GM19193 (cell line): ENCODE results near the gene MYO15B.

Experiments used
- POLR2A ChIP-seq: IDR thresholded peaks from 4 replicates; pipeline ENCODE4 v1.6.1; 2011; ENCODE audit not compliant: insufficient read depth, insufficient read length; ENCODE audit errors: extremely low read depth

Gene MYO15B

DNA sequence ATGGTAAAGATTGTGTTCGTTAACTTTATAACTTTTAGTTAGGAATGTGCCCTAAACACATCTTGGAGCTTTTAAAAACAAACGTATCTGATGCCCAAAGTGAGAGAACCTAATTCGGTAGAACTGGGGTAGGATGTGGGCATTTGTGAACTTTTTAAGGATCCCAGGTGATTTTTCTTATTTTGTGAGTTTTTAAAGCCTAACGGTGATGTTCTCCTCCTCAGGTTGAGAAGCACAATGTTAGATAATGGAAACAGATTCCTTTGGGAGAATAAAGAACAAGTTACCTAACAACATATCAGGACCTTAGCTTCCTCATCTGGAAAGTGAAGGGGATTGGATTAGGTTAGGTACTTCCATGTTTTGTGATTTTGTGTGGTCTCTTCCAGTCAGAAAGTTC lies 80.2 kb downstream of the MYO15B start:
- no peak for TF ChIP-seq POLR2A

DNA sequence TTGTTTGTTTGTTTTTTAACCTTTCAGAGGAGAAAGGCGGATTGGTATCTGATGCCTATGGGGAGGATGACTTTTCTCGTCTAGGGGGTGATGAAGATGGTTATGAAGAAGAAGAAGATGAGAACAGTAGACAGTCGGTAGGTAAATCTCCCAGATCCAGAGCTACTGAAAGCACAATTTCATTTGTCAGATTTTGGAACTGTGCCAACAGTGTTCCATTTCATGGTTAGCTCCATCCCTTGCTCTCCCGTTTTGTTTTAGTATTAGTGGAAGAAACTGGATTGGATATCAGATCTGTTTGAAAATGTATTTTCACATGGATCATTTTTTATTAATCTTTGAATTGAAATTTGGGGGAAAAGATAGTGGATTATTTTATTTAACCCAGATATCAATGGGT lies 80.9 kb downstream of the MYO15B start:
- TF ChIP-seq POLR2A: no peak

DNA sequence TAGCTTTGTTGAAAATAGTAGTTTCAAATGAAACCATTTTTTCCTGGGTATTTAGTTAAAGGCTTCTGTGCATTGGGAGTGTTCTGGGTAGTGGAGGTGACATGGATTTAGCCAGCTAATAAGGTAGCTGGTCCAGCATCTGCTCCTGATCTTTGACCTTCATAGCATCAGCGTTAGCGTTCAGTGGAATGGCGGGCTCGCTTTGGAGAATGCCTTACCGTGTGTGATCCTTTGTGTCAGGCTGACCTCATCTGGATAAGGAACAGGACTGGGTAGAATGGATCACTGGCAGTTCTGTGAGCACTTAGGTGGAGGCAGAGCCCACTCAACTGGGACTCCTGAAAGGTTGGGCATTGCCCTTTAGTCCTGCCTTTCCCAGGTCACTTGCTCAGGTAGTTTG lies 83.3 kb downstream of the MYO15B start:
- TF ChIP-seq POLR2A: no peak

DNA sequence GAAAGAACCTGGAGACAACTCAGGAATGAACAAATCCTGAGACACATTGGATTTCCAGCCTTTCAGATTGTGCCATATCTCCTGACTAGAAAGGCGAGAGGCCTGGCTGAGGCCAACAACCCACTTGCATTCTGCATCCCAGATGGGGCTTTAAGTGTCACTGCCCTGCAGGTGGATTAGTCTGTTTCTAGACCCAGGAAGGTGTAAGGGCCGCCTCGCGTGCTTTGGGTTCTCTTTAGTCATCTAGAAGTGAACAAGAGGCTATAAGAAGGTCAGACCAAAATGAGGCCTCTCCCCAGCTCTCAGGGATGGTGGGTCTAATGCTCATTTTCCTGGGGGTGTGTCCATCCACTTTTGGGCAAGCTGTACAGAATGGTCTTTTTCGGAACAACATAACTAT lies 84.4 kb downstream of the MYO15B start:
- no peak for TF ChIP-seq POLR2A

DNA sequence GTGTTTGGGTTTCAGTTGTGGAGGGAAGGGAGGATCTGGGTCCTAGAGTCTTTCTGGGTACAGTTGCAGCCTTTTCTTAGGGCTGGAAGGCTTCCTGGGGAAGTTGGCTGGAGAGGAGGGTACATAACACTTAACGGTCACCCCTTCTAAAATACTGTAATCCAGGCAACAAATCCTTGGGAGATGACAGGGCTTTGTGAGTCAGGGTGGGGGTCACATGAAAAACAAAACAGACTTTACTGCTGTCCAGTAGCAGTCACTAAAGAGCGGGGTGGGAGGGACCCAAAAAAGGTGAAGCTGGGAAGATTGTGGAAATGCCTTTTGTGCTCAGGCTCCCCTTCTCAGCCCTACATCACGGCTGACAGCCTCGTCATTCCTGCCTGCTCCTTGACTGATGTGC lies 85.9 kb downstream of the MYO15B start:
- no peak for TF ChIP-seq POLR2A
